GM18520 (cell line): ENCODE data around the gene ALKBH3.

Source experiments
- ATAC-seq: cut with Tn5 transposase; IDR thresholded peaks from one replicate; pipeline ENCODE4 v1.9.1; 2021; ENCODE audit not compliant: unreplicated experiment

Gene ALKBH3

DNA sequence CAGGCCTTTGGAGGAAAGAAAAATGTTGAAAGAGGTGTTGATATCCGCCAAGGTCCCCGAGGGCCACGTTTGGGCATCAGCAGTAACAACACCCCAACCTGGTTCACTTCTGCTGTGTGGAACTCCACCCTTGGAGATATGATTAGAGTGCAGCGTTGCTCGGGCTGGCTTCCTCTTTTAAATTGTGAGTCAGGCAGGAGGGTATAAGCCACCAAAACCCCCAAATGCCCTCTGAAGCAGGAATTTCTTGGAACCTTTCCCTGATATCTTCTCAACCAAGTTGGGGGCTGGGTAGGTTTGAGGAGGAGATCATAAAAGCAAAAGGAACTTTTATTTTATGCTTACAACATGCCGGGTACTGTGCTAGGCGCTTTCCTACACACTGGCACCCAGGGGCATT is 55.4 kb downstream of the ALKBH3 start:
- no peak for ATAC-seq

DNA sequence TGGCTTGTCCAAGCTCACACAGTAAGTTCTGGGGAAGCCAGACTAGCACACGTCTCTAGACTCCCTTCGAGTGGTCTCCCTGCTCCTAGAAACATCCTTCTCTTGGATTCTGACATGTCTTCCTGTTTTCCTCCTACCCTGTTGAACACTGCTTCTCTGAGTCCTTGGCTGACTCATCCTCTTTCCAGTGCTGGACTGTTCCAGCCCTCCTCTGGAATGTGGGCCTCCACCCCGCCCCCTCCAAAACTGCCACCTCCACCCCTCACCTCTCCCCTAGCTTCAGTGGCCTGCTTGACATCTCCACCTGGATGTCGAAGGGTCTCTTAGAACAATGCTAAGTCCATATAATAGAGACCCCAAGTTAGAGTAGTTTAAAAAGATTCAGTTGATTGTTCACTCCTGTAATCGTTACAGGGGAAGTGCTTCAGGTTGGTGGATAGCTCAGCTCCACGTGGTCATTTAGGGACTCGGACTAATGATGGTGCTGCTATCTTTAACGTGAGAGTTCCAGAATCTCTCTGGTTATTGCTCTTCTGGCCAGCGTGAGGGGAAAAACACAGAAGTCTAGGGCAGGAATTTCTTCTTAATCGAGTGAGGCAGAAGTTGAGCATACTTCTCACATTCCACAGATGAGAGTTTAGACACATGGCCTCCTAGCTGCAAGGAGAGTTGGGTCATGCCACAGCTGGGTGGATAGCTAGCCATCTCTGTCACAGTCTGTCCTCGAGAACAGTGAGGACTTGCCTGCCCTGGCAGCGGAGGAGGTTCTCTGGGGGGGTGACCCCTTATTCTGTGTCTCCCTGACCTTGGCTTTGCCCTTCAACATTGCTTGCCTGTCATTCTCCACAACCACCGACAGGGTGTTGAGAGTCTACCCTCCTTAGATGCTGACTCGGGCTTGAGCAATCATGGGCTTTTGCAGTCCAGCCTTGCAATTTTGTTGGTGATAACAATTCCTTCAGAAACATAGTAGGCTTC is 57.1 kb downstream of the ALKBH3 start:
- ATAC-seq = no peak

DNA sequence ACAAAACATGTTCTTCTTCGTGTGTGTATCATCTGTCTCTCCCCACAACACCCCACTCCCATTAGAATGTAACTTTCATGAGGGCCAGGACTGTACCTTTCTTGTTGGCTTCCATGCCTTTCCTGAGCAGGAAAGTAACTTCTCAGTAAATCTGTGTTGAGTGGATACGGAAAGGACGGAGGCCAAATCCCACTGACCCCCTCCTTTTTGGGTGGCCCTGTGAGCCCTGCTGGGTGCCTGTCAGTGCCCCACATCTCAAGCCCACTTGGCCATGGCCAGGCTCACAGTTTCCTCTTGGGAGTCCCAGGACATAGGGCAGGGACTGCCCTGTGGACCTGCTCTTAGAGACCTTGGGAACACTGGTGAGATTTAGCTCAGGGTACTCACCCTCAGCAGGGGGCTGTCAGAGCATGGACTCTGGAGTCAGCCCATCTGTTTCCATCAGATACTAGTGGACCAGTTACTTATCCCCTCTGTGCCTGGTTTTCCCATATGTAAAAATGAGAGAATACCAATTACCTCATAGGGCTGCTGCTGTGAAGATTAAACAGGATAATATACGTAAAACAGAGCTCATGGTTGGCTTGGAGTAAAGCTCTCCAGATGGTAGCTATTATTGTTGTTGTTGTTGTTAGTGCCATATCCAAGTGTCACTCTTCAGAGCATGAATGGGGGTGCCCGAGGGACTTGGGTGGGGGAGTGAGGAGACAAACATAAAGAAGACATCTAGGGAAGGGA is 60.8 kb downstream of the ALKBH3 start:
- ATAC-seq = no peak

DNA sequence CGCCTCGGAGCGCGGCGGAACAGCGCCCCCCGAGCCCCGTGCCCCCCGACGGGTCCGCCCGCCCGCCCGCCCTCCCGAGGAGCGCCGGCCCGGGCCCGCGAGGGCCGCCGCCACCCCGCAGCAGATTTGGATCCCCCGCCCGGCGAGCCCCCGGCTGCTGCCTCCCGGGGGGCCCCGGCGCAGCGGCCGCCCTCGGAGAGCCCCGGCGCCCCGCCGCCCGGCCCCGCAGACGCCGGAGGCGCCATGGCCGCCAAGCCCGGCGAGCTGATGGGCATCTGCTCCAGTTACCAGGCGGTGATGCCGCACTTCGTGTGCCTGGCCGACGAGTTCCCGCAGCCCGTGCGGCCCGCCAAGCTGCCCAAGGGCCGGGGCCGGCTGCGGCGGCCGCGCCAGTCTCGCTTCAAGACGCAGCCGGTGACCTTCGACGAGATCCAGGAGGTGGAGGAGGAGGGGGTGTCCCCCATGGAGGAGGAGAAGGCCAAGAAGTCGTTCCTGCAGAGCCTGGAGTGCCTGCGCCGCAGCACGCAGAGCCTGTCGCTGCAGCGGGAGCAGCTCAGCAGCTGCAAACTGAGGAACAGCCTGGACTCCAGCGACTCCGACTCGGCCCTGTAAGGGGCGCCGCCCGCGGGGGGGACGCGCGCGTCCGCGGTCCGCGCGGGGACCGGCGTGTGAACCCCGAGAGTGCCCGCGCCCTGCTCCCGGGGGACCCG is 62.2 kb downstream of the ALKBH3 start:
- ATAC-seq = no peak

DNA sequence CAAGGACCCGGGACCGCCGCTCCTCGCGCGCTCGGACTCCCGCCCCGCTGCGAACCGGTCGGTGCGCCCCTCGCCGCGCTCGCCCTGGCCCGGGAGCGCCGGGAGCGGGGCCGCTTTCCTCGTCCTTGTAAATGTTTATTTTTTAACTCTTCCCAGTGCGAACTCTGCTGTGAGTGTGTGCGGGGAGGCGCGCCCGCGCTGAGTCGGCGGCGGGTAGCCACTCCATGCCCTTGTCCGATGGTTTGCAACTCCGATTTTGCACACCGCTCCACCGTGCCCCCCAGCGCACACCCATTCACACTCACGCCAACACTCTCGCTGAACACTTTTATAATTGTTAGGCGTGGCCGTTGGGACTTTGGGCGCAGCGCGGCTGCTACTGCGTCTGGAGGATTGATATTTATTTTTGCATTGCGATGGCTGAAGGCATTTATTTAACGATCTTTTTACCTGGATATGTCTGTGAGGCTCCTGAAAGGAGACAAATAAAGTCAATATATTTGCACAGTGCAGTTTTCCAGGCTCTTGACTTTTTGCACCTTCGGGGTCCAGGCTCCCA is 62.8 kb downstream of the ALKBH3 start:
- no peak for ATAC-seq

DNA sequence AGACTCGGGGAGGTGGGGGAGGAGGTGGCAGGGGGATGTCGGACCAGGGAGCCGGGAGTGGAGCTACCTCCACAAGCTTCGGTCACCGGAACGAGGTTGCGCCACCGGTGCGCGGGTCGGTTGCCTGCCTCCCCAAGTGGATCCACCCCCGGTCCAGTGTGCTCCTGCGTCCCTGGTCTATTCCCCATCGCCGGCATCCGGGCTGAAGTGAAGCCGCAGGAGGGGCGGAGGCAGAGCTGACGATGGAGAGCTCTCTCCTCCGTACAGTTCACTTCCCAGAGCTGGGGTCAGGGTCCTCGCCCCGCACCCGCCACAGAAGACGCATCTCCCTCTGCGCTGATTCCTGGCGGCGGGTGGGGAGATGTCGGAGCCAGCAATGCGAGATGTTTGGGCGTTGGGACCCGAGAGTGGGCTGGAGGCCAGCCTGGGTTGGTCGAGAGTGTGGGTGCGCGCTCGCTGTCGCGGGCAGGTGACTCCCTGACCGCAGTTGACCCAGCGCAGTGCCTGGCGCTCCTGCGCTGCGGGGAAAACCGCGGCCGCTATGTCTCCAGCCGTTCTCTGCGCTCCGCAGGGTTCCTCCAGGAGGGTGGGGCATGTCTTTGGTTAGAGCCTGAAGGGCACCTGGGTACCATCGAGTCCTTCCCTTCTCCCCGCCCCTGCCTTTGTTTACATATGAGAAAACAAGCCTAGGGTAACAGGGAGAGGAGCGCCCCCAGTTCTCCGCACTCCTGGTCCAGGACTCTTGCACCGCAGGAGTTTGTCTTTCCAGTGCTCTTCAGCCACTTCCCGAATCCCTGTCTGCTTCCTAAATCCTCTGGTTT is 63.5 kb downstream of the ALKBH3 start:
- no peak for ATAC-seq

DNA sequence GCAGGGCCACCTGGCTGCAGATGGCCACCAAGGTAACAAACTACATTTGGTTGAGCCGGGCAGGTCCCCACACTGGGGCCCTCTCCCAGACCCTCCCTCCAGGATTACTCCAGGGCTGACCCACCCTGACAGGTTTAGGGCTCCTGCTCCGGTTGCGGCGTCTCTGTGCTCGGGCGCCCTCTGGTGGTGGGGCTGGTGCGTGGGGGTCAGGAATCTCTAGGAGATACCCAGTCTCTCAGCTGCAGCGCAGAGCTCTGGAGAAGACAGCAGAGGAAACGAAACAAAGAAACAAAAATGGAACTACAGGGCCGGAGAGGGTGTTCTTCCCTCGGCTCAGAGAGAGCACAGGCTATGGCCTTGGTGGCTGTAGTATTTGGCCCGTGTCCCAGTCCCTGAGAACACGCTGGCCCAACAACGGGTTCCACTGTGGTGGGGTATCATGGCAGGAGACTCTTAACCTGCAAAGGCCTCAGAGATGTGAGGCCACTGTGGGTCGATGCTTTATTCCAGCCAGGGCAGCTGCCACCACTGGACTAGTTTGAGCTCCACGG is 64.2 kb downstream of the ALKBH3 start:
- ATAC-seq = no peak

DNA sequence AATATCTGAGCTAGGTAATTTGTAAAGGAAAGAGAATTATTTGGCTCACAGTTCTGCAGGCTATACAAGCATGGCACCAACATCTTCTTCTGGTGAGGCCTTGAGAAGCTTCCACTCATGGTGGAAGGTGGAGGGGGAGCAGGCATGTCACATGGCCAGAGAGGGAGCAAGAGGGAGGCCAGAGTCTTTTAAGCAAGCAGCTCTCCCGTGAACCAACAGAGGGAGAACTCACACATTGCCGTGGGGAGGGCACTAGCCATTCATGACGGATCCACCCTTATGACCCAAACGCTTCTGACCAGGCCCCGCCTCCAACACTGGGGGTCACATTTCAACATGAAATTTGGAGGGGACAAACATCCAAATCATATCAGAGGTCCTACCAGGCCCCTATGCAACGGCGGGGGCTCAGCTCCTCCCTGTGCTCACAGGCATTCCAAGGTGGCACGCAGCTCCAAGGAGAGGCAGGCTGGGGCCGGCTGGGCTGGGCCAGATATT is 66.4 kb downstream of the ALKBH3 start:
- ATAC-seq = no peak

DNA sequence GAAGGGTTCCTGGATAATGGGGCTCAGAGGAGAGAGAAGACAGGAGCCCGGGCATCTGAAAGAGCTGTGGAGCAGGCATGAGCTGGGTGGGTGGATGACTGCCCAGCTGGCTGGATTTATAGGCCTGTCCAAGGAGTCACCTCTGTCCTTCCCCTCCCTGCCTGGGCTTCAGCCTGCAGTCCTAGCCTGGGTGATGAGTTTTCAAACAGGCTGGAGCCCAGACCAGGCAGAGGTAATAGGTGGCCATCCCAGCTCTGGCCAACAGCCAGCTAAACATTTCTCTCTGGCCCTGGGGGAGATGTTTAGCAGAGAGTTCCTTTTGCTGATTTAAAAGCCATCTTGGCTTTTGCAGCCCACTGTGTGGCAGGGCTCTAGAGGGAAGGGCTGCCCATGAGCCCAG is 67.2 kb downstream of the ALKBH3 start:
- ATAC-seq = no peak

DNA sequence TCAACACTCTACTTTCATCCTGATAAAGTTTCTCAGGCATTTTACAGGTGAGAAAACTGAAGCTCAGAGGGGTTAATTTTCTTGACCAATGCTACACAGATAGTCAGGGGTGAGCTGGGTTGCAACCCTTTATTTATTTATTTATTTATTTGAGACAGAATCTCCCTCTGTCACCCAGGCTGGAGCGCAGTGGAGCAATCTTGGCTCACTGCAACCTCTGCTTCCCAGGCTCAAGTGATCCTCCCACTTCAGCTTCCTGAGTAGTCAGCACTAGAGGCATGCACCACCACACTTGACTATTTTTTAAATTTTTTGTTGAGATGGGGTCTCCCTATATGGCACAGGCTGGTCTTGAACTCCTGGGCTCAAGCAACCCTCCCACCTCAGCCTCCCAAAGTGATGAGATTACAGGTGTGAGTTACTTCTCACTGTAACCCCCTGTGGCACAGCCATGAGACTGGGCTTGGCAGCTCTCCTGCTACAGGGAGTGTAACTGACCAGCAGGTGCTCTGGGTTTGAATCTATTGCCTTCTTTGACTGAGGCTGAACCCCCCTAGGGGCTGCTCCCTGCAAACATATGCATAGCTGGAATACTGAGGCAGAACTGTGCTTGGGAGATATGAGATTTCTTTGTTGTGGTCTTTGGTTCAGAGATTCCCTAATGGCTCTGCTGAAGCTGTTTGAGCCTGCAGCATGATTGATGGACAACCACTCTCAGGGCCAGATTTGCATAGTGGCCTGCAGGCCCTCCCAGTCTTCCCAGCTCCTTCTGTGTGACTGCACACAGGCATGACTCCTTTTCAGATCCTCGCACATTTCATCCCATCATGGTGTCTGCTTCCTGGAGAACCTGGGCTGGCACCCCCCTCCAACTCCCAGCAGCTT is 68.0 kb downstream of the ALKBH3 start:
- ATAC-seq = no peak

DNA sequence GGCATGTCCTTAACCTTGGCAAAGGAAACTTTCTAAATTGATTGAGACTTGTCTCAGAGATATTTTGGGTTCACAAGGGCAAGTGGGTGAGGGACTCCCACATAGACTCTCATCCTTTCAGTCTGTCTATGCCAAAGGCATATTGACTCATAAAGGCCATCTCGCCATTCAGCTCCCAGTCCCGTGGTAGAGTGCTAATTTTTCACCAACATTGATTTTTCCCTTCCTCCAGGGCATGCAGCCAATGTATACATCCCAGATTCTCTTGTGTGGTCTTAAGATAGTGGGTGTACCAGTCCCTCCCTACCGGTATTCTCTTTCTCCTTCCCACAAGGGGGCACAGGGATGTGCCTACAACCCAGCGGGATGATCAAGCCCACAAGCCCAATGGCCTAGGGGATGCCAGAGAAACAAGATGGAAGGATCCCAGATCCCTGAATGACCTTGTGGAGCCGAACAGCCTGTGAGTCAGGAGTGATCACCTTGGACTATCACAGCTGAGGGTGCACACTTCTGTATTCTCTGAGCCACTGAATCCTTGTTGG is 69.8 kb downstream of the ALKBH3 start:
- no peak for ATAC-seq

DNA sequence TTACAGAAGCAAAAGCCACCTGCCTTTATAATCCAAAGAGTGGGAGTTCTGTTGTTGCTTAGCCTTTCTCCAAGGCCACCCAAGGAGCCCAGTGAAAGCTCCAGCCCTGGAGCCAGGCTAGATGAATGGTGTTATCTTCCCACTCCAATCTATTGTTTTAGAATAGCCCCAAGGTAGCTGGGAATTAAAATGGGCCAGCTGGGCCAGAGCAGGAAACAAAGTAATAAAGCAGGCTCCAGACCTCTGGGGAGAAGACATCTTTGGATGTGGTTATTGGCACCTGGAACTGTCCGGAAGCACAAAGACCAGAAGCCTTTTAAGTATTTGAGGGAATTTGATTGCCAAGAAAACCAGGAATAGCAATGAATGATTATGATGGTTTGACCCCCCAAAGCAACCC is 70.6 kb downstream of the ALKBH3 start:
- no peak for ATAC-seq

DNA sequence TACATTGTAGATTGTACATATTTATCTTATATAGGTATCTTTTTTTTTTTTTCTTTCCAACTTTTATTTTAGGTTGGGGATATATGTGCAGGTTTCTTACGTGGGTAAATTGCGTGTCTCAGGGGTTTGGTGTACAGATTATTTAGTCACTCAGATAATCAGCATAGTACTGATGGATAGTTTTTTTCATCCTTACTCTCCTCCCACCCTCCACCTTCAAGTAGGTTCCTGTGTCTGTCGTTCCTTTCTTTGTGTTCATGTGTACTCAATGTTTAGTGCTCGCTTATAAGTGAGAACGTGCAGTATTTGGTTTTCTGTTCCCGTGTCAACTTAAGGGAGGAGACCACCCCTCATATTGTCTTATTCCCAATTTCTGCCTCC is 71.4 kb downstream of the ALKBH3 start:
- ATAC-seq = no peak

DNA sequence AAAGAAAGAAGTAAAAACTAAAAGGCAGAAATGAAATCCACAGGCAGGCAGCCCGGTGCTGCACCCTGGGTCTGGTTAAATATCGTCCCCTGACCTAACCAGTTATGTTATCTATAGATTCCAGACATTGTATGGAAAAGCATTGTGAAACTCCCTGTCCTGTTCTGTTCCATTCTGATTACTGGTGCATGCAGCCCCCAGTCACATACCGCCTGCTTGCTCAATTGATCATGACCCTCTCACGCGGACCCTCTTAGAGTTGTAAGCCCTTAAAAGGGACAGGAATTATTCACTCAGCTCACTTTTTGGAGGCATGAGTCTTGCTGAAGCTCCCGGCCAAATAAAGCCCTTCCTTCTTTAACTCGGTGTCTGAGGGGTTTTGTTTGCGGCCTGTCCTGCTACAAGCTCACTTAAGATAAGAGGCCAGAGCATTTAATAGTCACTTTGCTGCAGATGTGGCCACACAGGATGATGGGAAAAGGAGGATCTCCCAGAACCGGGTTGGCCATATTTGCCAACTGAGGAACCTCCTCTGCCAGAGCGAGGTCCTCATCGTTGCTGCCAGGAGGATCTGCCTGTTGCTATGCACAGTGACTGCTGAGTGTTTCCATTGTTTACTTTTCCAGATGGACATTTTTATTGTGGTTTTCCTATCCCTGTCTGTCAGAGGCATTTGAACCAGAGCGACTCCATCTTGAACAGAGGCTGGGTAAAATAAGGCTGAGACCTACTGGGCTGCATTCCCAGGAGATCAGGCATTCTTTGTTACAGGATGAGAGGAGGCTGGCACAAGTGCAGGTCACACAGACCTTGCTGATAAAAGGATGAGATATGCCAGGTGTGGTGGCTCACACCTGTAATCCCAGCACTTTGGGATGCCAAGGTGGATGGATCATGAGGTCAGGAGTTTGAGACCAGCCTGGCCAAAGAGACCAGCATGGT is 72.0 kb downstream of the ALKBH3 start:
- no peak for ATAC-seq

DNA sequence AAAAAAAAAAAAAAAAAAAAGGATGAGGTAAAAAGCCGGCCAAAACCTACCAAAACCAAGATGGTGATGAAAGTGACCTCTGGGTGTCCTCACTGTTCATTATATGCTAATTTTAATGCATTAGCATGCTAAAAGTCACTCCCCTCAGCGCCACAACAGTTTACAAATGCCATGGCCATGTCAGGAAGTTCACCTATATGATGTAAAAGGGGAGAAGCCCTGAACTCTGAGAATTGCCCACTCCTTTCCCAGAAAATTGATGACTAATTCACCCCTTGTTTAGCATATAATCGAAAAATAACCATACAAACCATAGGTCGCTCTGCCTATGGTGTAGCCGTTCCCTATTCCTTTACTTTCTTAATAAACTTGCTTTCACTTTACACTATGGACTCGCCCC is 72.9 kb downstream of the ALKBH3 start:
- ATAC-seq = no peak

DNA sequence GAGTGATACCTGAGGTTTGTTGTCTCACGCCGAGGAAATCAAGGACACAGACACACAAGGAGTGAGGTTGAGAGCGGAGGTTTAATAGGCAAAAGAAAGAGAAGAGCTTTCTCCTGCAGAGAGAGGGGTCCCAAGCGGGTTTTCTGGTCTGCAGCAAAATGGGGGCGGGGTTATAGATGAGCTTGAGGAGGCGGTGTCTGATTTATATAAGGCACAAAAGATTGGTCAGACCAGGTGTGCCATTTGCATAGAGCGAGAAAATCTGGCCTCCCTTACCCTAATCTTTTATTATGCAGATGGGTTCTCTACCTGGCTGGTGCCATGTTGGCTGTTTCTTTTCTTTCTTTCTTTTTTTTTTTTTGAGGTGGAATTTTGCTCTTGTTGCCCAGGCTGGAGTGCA is 73.6 kb downstream of the ALKBH3 start:
- ATAC-seq = no peak

DNA sequence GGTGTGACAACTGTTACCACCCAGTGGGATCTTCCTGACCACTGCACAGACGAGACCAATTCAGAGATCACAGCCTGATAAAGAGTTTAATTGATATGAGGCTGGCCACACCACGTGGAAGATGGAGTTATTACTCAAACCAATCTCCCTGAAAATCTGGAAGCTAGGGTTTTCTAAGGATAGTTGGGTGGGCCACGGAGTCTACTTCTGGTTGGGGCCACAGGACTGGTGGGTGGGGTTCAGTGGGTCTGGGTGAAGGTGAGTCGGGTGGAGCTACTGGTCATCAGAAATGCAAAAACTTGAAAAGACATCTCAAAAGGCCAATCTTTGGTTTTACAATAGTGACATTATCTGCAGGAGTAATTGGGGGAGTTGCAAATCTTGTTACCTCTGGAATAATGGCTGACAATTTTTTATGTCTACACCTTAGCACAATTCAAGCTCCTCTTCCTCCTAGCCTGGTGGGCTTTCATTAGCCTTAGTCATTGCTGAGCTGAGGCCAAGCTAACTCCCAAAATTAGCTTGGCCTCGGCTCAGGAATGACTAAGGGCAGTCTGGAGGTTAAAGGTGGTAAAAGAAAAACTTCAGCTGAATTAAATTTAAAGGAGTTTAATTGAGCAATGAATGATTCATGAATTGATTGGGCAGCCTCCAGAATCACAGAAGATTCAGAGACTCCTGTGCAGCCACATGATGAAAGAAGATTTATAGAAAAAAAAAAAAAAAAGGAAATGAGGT is 74.9 kb downstream of the ALKBH3 start:
- no peak for ATAC-seq
